ENCODE data around the gene ANXA5. TPM values are rescaled to one million over a fixed set of nuclear protein-coding genes. Genes with fewer than 3 reads are reported as not detected.

ANXA5 gene
- total and polyA plus RNA-seq, 12 donors: 209 to 654 (median 401) TPM

- DNase-seq: no peak
- TF ChIP-seq CTCF (IDR thresholded peaks at IDR 0.05) (no peak), POLR2A (IDR thresholded peaks at IDR 0.05) (no peak)
- Histone ChIP-seq H3K27ac (no peak overlapping the region), H3K4me1 (replicated peaks in 1 of 2) (peaks cover 8% of the 10 kb centered on the region in 2 donors), H3K27me3 (no peaks in the 10 kb centered on the region), H3K9me3 (replicated peaks in 1 of 3) (no peaks in the 10 kb centered on the region), H3K36me3 (replicated peaks in 1 of 2) (no peaks in the 10 kb centered on the region), H3K4me3 (no peak overlapping the region)
- WGBS, 4 donors: 93 to 100% (median 98%) methylated on average over 3 of the region's 3 CpGs
- intact Hi-C loops (cut with DNase I): no loop called here
Observed at GRCh38 chr4:121701263-121701662, 4.5 kb upstream of the ANXA5 start.

- Histone ChIP-seq H3K9me3 (replicated peaks in 1 of 3) (no peaks in the 10 kb centered on the region), H3K4me3 (no peak overlapping the region), H3K27me3 (no peaks in the 10 kb centered on the region), H3K36me3 (replicated peaks in 1 of 2) (no peaks in the 10 kb centered on the region), H3K27ac (no peak overlapping the region), H3K4me1 (replicated peaks in 1 of 2) (peaks cover 21 to 32% of the 10 kb centered on the region in 2 donors)
- 60 to 68% (median 63%) methylated on average over 5 of the region's 5 CpGs for WGBS, 4 donors
- no peak for TF ChIP-seq POLR2A (IDR thresholded peaks at IDR 0.05)
- no peak for TF ChIP-seq CTCF (IDR thresholded peaks at IDR 0.05)
- peak in 1 of 7 donors; percentile 39 for DNase-seq
- intact Hi-C loops (cut with DNase I): no loop called here
Observed at GRCh38 chr4:121698236-121698671, 1.5 kb upstream of the ANXA5 start.

GRCh38 chr4:121697564-121697963, 784 bp upstream of the ANXA5 start:
- Histone ChIP-seq H3K9me3 (replicated peaks in 1 of 3) (no peaks in the 10 kb centered on the region), H3K27ac (peak overlapping the region; percentile 80 to 99 (median 99)), H3K27me3 (no peaks in the 10 kb centered on the region), H3K36me3 (replicated peaks in 1 of 2) (no peaks in the 10 kb centered on the region), H3K4me3 (peak overlapping the region; percentile 36 to 70 (median 48)), H3K4me1 (replicated peaks in 1 of 2) (peaks cover 25 to 39% of the 10 kb centered on the region in 2 donors)
- 23 to 35% (median 30%) methylated on average over 9 of the region's 9 CpGs for WGBS, 4 donors
- intact Hi-C loops (cut with DNase I): no loop called here
- TF ChIP-seq CTCF (IDR thresholded peaks at IDR 0.05) (no peak), POLR2A (IDR thresholded peaks at IDR 0.05) (no peak)
- DNase-seq: no peak

GRCh38 chr4:121696170-121696580, 605 bp downstream of the ANXA5 start:
- TF ChIP-seq CTCF (IDR thresholded peaks at IDR 0.05) (peak in 4 of 6 experiments; percentile 21 to 59 (median 32)), POLR2A (IDR thresholded peaks at IDR 0.05) (peak; percentile 44 to 67)
- Histone ChIP-seq H3K36me3 (replicated peaks in 1 of 2) (no peaks in the 10 kb centered on the region), H3K27ac (peak overlapping the region; percentile 93 to 99 (median 99)), H3K4me3 (peak overlapping the region; percentile 70 to 97 (median 92)), H3K9me3 (replicated peaks in 1 of 3) (no peaks in the 10 kb centered on the region), H3K27me3 (no peaks in the 10 kb centered on the region), H3K4me1 (replicated peaks in 1 of 2) (peaks cover 36 to 52% of the 10 kb centered on the region in 2 donors)
- DNase-seq: peak; percentile 78 to 93 (median 88)
- intact Hi-C loops (cut with DNase I): no loop called here
- 0 to 1% (median 0%) methylated on average over 26 of the region's 26 CpGs for WGBS, 4 donors
